MM.1S (cell line): ENCODE measurements around the gene DNAJC5.

Experiments
- DNase-seq: peaks from one replicate; pipeline ENCODE4 v3.0.0-alpha.2; 2015
- H2AFZ ChIP-seq: fragments of 300-600 bp; sonication (generic); 2 replicates; pipeline ENCODE4 v1.6.0; 2016; ENCODE audit warnings: antibody characterized with exemption, low read length
- H3F3A ChIP-seq: fragments of 300-600 bp; sonication (generic); 2 replicates; pipeline ENCODE4 v1.6.1; 2016; ENCODE audit warnings: mild to moderate bottlenecking, antibody characterized with exemption, low read length, moderate library complexity, mixed read lengths; ENCODE audit not compliant: insufficient read depth
- H3K27ac ChIP-seq: fragments of 300-600 bp; sonication (generic); 2 replicates; pipeline ENCODE4 v1.5.1; 2016; ENCODE audit warnings: mild to moderate bottlenecking, low read length
- H3K27me3 ChIP-seq: fragments of 300-600 bp; sonication (generic); replicated peaks from 2 replicates; pipeline ENCODE4 v1.6.0; 2016; ENCODE audit warnings: low read length; ENCODE audit not compliant: insufficient read depth
- H3K36me3 ChIP-seq: fragments of 300-600 bp; sonication (generic); replicated peaks from 2 replicates; pipeline ENCODE4 v1.6.1; 2016; ENCODE audit warnings: mild to moderate bottlenecking, low read length, mixed read lengths; ENCODE audit not compliant: insufficient read depth
- H3K4me1 ChIP-seq: fragments of 300-600 bp; sonication (generic); 2 replicates; pipeline ENCODE4 v1.6.1; 2016; ENCODE audit warnings: low read length, mixed read lengths
- H3K4me2 ChIP-seq: fragments of 300-600 bp; sonication (generic); 2 replicates; pipeline ENCODE4 v1.6.0; 2016; ENCODE audit warnings: low read depth, low read length
- H3K4me3 ChIP-seq: fragments of 300-600 bp; sonication (generic); 2 replicates; pipeline ENCODE4 v1.5.1; 2016; ENCODE audit warnings: low read length, mixed read lengths
- H3K79me2 ChIP-seq: fragments of 300-600 bp; sonication (generic); 2 replicates; pipeline ENCODE4 v1.6.1; 2016; ENCODE audit warnings: mixed run types, low read length, mixed read lengths
- H3K9ac ChIP-seq: fragments of 300-600 bp; sonication (generic); 2 replicates; pipeline ENCODE4 v1.6.1; 2016; ENCODE audit warnings: low read length, mixed read lengths
- H3K9me2 ChIP-seq: fragments of 300-600 bp; sonication (generic); replicated peaks from 2 replicates; pipeline ENCODE4 v1.6.1; 2016; ENCODE audit warnings: mild to moderate bottlenecking, low read length, mixed read lengths; ENCODE audit not compliant: insufficient read depth
- H3K9me3 ChIP-seq: fragments of 300-600 bp; sonication (generic); replicated peaks from 2 replicates; pipeline ENCODE4 v1.6.1; 2016; ENCODE audit warnings: mild to moderate bottlenecking, low read length, mixed read lengths; ENCODE audit not compliant: insufficient read depth
- H4K20me1 ChIP-seq: fragments of 300-600 bp; sonication (generic); 2 replicates; pipeline ENCODE4 v1.6.1; 2016; ENCODE audit warnings: mild to moderate bottlenecking, low read length, moderate library complexity, mixed read lengths; ENCODE audit not compliant: insufficient read depth
- EZH2 ChIP-seq: fragments of 300-600 bp; sonication (generic); optimal IDR thresholded peaks from 2 replicates; pipeline ENCODE3; 2017; ENCODE audit warnings: low read depth, mild to moderate bottlenecking, antibody characterized with exemption, low read length, mixed read lengths
- EZH2phosphoT487 ChIP-seq: fragments of 300-600 bp; sonication (generic); IDR thresholded peaks from 2 replicates; pipeline ENCODE4 v1.6.1; 2018; ENCODE audit warnings: antibody characterized with exemption, low read length
- TF ChIP-seq, protein P1 (sequence below): fragments of 300-600 bp; sonication (generic); IDR thresholded peaks from 2 replicates; pipeline ENCODE4 v1.5.1; 2016; ENCODE audit warnings: antibody characterized with exemption, low read length, mixed read lengths

Gene DNAJC5

GRCh38 chr20:63945031-63945658 lies 50.2 kb downstream of the DNAJC5 start:
- H3K79me2 ChIP-seq: peaks cover 56% of the 10 kb centered on the region
- no peaks in the 10 kb centered on the region; the same call in 1 of the 2 replicates for H3K36me3 ChIP-seq

GRCh38 chr20:63945921-63946920 lies 51.3 kb downstream of the DNAJC5 start:
- Histone ChIP-seq H3K4me3 (no peak overlapping the region), H2AFZ (no peak overlapping the region), H3K9me3 (no peaks in the 10 kb centered on the region), H3K27ac (no peak overlapping the region), H3K4me1 (peaks cover 13% of the 10 kb centered on the region), H4K20me1 (peaks cover 20% of the 10 kb centered on the region; the same call in 1 of the 2 replicates), H3K79me2 (peaks cover 67% of the 10 kb centered on the region), H3K9ac (no peak overlapping the region), H3K27me3 (no peaks in the 10 kb centered on the region), H3F3A (peaks cover 9% of the 10 kb centered on the region), H3K9me2 (no peaks in the 10 kb centered on the region), H3K4me2 (no peak overlapping the region), H3K36me3 (no peaks in the 10 kb centered on the region; the same call in 1 of the 2 replicates)
- TF ChIP-seq EZH2phosphoT487: no peak
- TF ChIP-seq EZH2: no peak
- TF ChIP-seq, protein P1, sequence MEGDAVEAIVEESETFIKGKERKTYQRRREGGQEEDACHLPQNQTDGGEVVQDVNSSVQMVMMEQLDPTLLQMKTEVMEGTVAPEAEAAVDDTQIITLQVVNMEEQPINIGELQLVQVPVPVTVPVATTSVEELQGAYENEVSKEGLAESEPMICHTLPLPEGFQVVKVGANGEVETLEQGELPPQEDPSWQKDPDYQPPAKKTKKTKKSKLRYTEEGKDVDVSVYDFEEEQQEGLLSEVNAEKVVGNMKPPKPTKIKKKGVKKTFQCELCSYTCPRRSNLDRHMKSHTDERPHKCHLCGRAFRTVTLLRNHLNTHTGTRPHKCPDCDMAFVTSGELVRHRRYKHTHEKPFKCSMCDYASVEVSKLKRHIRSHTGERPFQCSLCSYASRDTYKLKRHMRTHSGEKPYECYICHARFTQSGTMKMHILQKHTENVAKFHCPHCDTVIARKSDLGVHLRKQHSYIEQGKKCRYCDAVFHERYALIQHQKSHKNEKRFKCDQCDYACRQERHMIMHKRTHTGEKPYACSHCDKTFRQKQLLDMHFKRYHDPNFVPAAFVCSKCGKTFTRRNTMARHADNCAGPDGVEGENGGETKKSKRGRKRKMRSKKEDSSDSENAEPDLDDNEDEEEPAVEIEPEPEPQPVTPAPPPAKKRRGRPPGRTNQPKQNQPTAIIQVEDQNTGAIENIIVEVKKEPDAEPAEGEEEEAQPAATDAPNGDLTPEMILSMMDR: no peak
- DNase-seq: no peak

More at GRCh38 chr20:63945031-63945658, 50.2 kb downstream of the DNAJC5 start:
- Histone ChIP-seq H3K4me3 (no peak overlapping the region), H3K9ac (no peak overlapping the region), H3K27me3 (no peaks in the 10 kb centered on the region), H2AFZ (no peak overlapping the region), H3K27ac (no peak overlapping the region), H4K20me1 (peaks cover 16% of the 10 kb centered on the region; the same call in 1 of the 2 replicates), H3K9me2 (no peaks in the 10 kb centered on the region), H3K4me1 (peaks cover 3% of the 10 kb centered on the region; the same call in 1 of the 2 replicates), H3K4me2 (no peak overlapping the region), H3K9me3 (no peaks in the 10 kb centered on the region), H3F3A (peaks cover 5% of the 10 kb centered on the region)
- no peak for DNase-seq
- TF ChIP-seq, protein P1: no peak
- TF ChIP-seq EZH2phosphoT487 (no peak), EZH2 (no peak)

GRCh38 chr20:63946986-63947637 lies 52.2 kb downstream of the DNAJC5 start:
- Histone ChIP-seq H3K4me3 (no peak overlapping the region), H3K4me1 (peaks cover 21% of the 10 kb centered on the region)

More at GRCh38 chr20:63946986-63947637, 52.2 kb downstream of the DNAJC5 start:
- Histone ChIP-seq H3K27ac (no peak overlapping the region), H3K36me3 (no peaks in the 10 kb centered on the region; the same call in 1 of the 2 replicates), H3K9ac (no peak overlapping the region), H3K27me3 (no peaks in the 10 kb centered on the region), H2AFZ (no peak overlapping the region), H4K20me1 (peaks cover 25% of the 10 kb centered on the region; the same call in 1 of the 2 replicates), H3F3A (peaks cover 16% of the 10 kb centered on the region), H3K9me3 (no peaks in the 10 kb centered on the region), H3K9me2 (no peaks in the 10 kb centered on the region), H3K4me2 (no peak overlapping the region), H3K79me2 (peaks cover 75% of the 10 kb centered on the region)
- no peak for TF ChIP-seq EZH2phosphoT487
- no peak for TF ChIP-seq EZH2
- TF ChIP-seq, protein P1: no peak
- no peak for DNase-seq
